Measurements from ENCODE around the gene RNF181. TPM values are rescaled to one million over a fixed set of nuclear protein-coding genes. Genes with fewer than 3 reads are reported as not detected.

Gene RNF181
- total RNA-seq, 1 experiment from 2014 or later, result 77.5 TPM

DNA sequence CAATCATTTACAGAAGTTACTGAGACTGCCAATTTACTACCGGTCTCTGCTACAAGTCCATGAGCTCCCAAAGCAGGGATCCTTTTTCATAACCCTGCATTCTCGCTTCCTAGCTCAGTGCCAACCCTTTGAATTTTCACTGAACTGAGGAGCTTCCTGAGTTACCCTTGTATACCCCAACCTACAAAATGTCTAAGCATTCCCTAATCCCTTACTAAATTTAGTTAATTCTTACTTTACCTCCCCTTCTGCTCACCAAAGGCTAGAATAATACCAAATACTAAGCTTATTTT lies 47.0 kb upstream of the RNF181 start:
- DNase-seq (ENCODE audit: low read depth, low spot score) (no peak), ATAC-seq (no peak)
- Histone ChIP-seq H2AFZ (ENCODE audit: low read depth, low read length, poor library complexity, severe bottlenecking) (no peak overlapping the region), H3K9me2 (ENCODE audit: insufficient read depth) (no peaks in the 10 kb centered on the region), H3K4me3 (replicated peaks in 1 of 2; ENCODE audit: low read depth in 1 of 2, low read length in 2 of 2) (no peak overlapping the region), H3K4me1 (ENCODE audit: control insufficient read depth in 1 of 2, insufficient read depth in 2 of 2, low read length in 2 of 2) (peaks cover 0 to 9% of the 10 kb centered on the region in 2 experiments; a peak in 1 of 4 replicates), H3K36me3 (ENCODE audit: control insufficient read depth in 1 of 2, insufficient read depth in 2 of 2, low read length in 2 of 2) (peaks cover 14 to 54% of the 10 kb centered on the region in 2 experiments; a peak in 3 of 4 replicates), H3K27ac (ENCODE audit: low read depth, low read length) (no peak overlapping the region), H3K9me3 (ENCODE audit: control insufficient read depth in 1 of 2, insufficient read depth in 1 of 2, low read depth in 1 of 2, low read length in 2 of 2) (no peaks in the 10 kb centered on the region), H3K27me3 (ENCODE audit: insufficient read depth, low read length) (no peaks in the 10 kb centered on the region), H3K9ac (ENCODE audit: low read length) (no peak overlapping the region), H3K4me2 (ENCODE audit: low read length) (no peak overlapping the region), H3K79me2 (ENCODE audit: insufficient read depth, low read length) (peaks cover under 1% of the 10 kb centered on the region; the same call in 1 of the 2 replicates), H4K20me1 (ENCODE audit: insufficient read depth) (peaks cover 7% of the 10 kb centered on the region; the same call in 1 of the 2 replicates)
- intact Hi-C loops (cut with micrococcal nuclease), result no loop called here
- no peak for TF ChIP-seq EGR1 (IDR thresholded peaks at IDR 0.05; ENCODE audit: low read depth)
- TF ChIP-seq YY1 (IDR thresholded peaks at IDR 0.05; ENCODE audit: extremely low read depth, insufficient replicate concordance, low read depth, low read length), result no peak
- TF ChIP-seq TCF7L2 (IDR thresholded peaks at IDR 0.05; ENCODE audit: borderline replicate concordance, extremely low read depth, insufficient read depth, insufficient read length), result no peak
- TF ChIP-seq, protein P1, sequence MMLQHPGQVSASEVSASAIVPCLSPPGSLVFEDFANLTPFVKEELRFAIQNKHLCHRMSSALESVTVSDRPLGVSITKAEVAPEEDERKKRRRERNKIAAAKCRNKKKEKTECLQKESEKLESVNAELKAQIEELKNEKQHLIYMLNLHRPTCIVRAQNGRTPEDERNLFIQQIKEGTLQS (IDR thresholded peaks at IDR 0.05), result no peak
- TF ChIP-seq, protein P2, sequence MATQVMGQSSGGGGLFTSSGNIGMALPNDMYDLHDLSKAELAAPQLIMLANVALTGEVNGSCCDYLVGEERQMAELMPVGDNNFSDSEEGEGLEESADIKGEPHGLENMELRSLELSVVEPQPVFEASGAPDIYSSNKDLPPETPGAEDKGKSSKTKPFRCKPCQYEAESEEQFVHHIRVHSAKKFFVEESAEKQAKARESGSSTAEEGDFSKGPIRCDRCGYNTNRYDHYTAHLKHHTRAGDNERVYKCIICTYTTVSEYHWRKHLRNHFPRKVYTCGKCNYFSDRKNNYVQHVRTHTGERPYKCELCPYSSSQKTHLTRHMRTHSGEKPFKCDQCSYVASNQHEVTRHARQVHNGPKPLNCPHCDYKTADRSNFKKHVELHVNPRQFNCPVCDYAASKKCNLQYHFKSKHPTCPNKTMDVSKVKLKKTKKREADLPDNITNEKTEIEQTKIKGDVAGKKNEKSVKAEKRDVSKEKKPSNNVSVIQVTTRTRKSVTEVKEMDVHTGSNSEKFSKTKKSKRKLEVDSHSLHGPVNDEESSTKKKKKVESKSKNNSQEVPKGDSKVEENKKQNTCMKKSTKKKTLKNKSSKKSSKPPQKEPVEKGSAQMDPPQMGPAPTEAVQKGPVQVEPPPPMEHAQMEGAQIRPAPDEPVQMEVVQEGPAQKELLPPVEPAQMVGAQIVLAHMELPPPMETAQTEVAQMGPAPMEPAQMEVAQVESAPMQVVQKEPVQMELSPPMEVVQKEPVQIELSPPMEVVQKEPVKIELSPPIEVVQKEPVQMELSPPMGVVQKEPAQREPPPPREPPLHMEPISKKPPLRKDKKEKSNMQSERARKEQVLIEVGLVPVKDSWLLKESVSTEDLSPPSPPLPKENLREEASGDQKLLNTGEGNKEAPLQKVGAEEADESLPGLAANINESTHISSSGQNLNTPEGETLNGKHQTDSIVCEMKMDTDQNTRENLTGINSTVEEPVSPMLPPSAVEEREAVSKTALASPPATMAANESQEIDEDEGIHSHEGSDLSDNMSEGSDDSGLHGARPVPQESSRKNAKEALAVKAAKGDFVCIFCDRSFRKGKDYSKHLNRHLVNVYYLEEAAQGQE (IDR thresholded peaks at IDR 0.05; ENCODE audit: low read depth), result no peak
- no peak for TF ChIP-seq EZH2phosphoT487 (IDR thresholded peaks at IDR 0.05; ENCODE audit: borderline replicate concordance)
- no peak for TF ChIP-seq POLR2A (IDR thresholded peaks at IDR 0.05; ENCODE audit: borderline replicate concordance, extremely low read depth, insufficient read depth, insufficient read length)
- TF ChIP-seq CEBPB (IDR thresholded peaks at IDR 0.05; ENCODE audit: low read depth), result no peak
- TF ChIP-seq, protein P3, sequence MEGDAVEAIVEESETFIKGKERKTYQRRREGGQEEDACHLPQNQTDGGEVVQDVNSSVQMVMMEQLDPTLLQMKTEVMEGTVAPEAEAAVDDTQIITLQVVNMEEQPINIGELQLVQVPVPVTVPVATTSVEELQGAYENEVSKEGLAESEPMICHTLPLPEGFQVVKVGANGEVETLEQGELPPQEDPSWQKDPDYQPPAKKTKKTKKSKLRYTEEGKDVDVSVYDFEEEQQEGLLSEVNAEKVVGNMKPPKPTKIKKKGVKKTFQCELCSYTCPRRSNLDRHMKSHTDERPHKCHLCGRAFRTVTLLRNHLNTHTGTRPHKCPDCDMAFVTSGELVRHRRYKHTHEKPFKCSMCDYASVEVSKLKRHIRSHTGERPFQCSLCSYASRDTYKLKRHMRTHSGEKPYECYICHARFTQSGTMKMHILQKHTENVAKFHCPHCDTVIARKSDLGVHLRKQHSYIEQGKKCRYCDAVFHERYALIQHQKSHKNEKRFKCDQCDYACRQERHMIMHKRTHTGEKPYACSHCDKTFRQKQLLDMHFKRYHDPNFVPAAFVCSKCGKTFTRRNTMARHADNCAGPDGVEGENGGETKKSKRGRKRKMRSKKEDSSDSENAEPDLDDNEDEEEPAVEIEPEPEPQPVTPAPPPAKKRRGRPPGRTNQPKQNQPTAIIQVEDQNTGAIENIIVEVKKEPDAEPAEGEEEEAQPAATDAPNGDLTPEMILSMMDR (IDR thresholded peaks at IDR 0.05 in 2 of 3, conservative IDR thresholded peaks at IDR 0.05 in 1 of 3; ENCODE audit: borderline replicate concordance in 1 of 3, insufficient read depth in 1 of 3, low read depth in 2 of 3, low read length in 2 of 3), result no peak
- TF ChIP-seq ZNF274 (IDR thresholded peaks at IDR 0.05; ENCODE audit: low read depth, low read length), result no peak
- TF ChIP-seq FOSL1 (IDR thresholded peaks at IDR 0.05; ENCODE audit: low read depth), result no peak
- TF ChIP-seq, protein P4, sequence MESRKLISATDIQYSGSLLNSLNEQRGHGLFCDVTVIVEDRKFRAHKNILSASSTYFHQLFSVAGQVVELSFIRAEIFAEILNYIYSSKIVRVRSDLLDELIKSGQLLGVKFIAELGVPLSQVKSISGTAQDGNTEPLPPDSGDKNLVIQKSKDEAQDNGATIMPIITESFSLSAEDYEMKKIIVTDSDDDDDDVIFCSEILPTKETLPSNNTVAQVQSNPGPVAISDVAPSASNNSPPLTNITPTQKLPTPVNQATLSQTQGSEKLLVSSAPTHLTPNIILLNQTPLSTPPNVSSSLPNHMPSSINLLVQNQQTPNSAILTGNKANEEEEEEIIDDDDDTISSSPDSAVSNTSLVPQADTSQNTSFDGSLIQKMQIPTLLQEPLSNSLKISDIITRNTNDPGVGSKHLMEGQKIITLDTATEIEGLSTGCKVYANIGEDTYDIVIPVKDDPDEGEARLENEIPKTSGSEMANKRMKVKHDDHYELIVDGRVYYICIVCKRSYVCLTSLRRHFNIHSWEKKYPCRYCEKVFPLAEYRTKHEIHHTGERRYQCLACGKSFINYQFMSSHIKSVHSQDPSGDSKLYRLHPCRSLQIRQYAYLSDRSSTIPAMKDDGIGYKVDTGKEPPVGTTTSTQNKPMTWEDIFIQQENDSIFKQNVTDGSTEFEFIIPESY (IDR thresholded peaks at IDR 0.05; ENCODE audit: extremely low read depth, insufficient replicate concordance, low read length), result no peak
- no peak for TF ChIP-seq ZFX (IDR thresholded peaks at IDR 0.05)
- TF ChIP-seq, protein P5, sequence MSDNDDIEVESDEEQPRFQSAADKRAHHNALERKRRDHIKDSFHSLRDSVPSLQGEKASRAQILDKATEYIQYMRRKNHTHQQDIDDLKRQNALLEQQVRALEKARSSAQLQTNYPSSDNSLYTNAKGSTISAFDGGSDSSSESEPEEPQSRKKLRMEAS (IDR thresholded peaks at IDR 0.05), result no peak
- TF ChIP-seq CBX3 (IDR thresholded peaks at IDR 0.05; ENCODE audit: low read depth), result no peak
- TF ChIP-seq EZH2 (IDR thresholded peaks at IDR 0.05), result no peak
- TF ChIP-seq SIN3A (IDR thresholded peaks at IDR 0.05; ENCODE audit: low read depth), result no peak
- BruUV-seq (replicated peaks), result no TSS peak
- ChIA-PET CTCF (interaction anchor here (0.9 to 5.0 kb wide), 4 partner anchors 10 to 135 kb away, joined by 3 to 118 read pairs (median 3); partner anchors contain the start of genes MAT2A and SH2D6), POLR2A (interaction anchor here (0.8 to 15.3 kb wide), 8 partner anchors 9 to 157 kb away, joined by 3 to 236 read pairs (median 3); partner anchors contain the start of genes MAT2A and SH2D6), RAD21 (ENCODE audit: low non-redundant PET in 1 of 2, low total read pairs in 2 of 2, uncharacterized antibody in 2 of 2, unreplicated experiment in 2 of 2) (interaction anchor here in 1 of 2 experiments (1.4 kb wide), 1 partner anchor 129 kb away, joined by 3 read pairs; no protein-coding TSS in a partner anchor)
